Stimulated activated CD4-positive, alpha-beta T cell treated with anti-CD3 and anti-CD28 coated beads, Interleukin-4, amount 100 ng/mL, for 4 hours (primary cell): ENCODE data around the gene AP5S1.
"Not testable (repeated sequence)": the region's sequence is repeated elsewhere in the genome, so short reads cannot be mapped to it uniquely, and the experiment has no call there.

Experiments
- DNase-seq, 2 experiments: peaks; one replicate each; pipeline ENCODE4 v3.0.0-alpha.2; 2020

AP5S1 gene

GRCh38 chr20:3812975-3813847 is 7.1 kb upstream of the AP5S1 start:
- DNase-seq: no peak

GRCh38 chr20:3813848-3814581 is 6.3 kb upstream of the AP5S1 start:
- no peak for DNase-seq

- DNase-seq: no peak
These were observed 5.3 kb upstream of the AP5S1 start for GRCh38 chr20:3814928-3815495.

- DNase-seq: no peak
These were observed 4.5 kb upstream of the AP5S1 start for GRCh38 chr20:3815703-3816315.

GRCh38 chr20:3818155-3819151 is 1.9 kb upstream of the AP5S1 start:
- no peak for DNase-seq

GRCh38 chr20:3819411-3820047 is 818 bp upstream of the AP5S1 start:
- DNase-seq: no peak

GRCh38 chr20:3820901-3821727 is 767 bp downstream of the AP5S1 start:
- DNase-seq: no peak

- no peak for DNase-seq
These were observed 1.6 kb downstream of the AP5S1 start for GRCh38 chr20:3821996-3822395.

GRCh38 chr20:3823881-3824280 is 3.5 kb downstream of the AP5S1 start:
- no peak for DNase-seq

GRCh38 chr20:3825526-3825925 is 5.2 kb downstream of the AP5S1 start:
- DNase-seq: no peak

GRCh38 chr20:3826420-3826819 is 6.1 kb downstream of the AP5S1 start:
- DNase-seq: no peak

- no peak for DNase-seq
These were observed 8.5 kb downstream of the AP5S1 start for GRCh38 chr20:3828798-3829197.

- DNase-seq: not testable (repeated sequence)
These were observed 9.5 kb downstream of the AP5S1 start for GRCh38 chr20:3829891-3830290.

GRCh38 chr20:3836132-3836531 is 15.8 kb downstream of the AP5S1 start:
- DNase-seq: no peak

GRCh38 chr20:3839328-3839727 is 19.0 kb downstream of the AP5S1 start:
- DNase-seq: no peak

GRCh38 chr20:3840201-3840600 is 19.9 kb downstream of the AP5S1 start:
- DNase-seq: not testable (repeated sequence)

- no peak for DNase-seq
These were observed 22.1 kb downstream of the AP5S1 start for GRCh38 chr20:3842348-3842930.

- DNase-seq: no peak
These were observed 23.1 kb downstream of the AP5S1 start for GRCh38 chr20:3843490-3843889.

- DNase-seq: not testable (repeated sequence)
These were observed 23.8 kb downstream of the AP5S1 start for GRCh38 chr20:3843990-3844619.

- DNase-seq: no peak
These were observed 26.0 kb downstream of the AP5S1 start for GRCh38 chr20:3846378-3846739.
